Mononuclear cell (primary cell): Measurements from ENCODE around the gene TMEM101. TPM values are rescaled to one million over a fixed set of nuclear protein-coding genes. Genes with fewer than 3 reads are reported as not detected.
"Not testable (repeated sequence)": the region's sequence is repeated elsewhere in the genome, so short reads cannot be mapped to it uniquely, and the experiment has no call there.

Experiments
- H3K27me3 ChIP-seq: 2 replicates; pipeline ENCODE4 v1.6.0; 2011; ENCODE audit warnings: low read length, control low read depth; ENCODE audit not compliant: insufficient read depth
- H3K4me1 ChIP-seq: 2 replicates; pipeline ENCODE4 v1.5.1; 2011; ENCODE audit warnings: mild to moderate bottlenecking, low read length, control low read depth; ENCODE audit not compliant: insufficient read depth
- H3K4me3 ChIP-seq: 2 replicates; pipeline ENCODE4 v1.5.1; 2011; ENCODE audit warnings: mild to moderate bottlenecking, low read length, moderate library complexity
- H3K9me3 ChIP-seq: 2 replicates; pipeline ENCODE4 v1.5.1; 2011; ENCODE audit warnings: low read depth, mild to moderate bottlenecking, control low read depth, low read length
- total RNA-seq: library from RNA; depleted of rRNA; stranded (reverse); fragments of >200 nt; gene quantifications from one replicate; pipeline ENCODE4 v1.2.3, GENCODE V29; 2012

The TMEM101 gene
- total RNA-seq, 1 donor = 21.0 TPM

DNA sequence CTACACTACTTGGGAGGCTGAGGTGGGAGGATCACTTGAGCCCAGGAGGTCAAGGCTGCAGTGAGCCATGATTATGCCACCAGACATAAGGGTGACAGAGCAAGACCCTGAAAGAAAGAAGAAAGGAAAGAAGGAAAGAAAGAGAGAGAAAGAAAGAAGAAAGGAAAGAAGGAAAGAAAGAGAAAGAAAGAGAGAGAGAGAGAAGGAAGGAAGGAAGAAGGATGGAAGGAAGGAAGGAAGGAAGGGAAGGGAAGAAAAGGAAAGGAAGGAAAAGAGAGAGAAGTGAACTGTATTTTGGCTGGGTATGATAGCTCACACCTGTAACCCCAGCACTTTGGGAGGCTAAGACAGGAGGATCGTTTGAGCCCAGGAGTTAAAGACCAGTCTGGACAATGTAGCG is 36.7 kb downstream of the TMEM101 start:
- H3K4me1 ChIP-seq = no peaks in the 10 kb centered on the region
- H3K27me3 ChIP-seq = peaks cover 15% of the 10 kb centered on the region
- H3K9me3 ChIP-seq = no peaks in the 10 kb centered on the region
- no peak overlapping the region for H3K4me3 ChIP-seq

DNA sequence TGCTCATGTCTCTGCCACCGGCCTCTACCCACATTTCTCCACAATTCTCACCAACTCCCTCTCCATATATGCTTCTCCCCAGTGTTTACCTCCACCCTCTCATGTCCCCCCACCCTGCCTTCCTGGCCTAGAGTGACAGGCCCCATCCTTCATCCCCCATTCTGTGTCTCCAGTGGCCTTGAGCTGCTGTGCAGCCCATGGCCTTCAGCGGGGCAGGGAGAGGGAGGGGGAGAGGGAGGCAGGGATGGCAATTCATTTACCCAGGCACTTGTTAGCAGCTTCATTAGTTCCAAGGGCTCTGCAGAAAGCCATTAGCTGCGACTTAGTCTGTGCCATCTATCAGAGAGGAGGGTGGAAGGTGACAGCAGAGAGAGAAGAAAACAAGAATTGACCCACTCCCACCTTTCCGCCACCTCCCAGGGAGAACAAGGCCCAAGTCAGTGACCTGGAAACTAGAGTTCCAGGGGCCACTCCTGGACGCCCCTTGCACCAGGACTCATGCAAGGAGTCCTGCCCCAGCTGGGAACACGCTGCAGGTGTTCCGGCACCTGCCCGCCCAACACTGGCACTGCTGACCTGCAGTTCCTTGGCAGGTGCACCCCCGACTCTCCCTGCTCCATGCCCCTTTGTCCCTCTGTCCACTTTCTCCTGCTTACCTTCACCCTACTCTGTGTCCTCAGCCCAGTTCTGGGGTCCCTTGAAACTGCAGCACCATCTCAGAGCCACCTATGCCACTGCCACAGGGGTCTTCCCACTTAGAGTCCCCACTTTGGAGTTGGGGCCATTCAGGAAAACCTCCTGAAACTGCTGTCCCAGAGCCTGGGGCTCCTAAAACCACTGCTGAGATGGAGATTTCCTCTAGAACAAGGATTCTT is 37.6 kb downstream of the TMEM101 start:
- H3K4me1 ChIP-seq = no peaks in the 10 kb centered on the region
- peaks cover 6% of the 10 kb centered on the region for H3K27me3 ChIP-seq
- no peak overlapping the region for H3K4me3 ChIP-seq
- H3K9me3 ChIP-seq = no peaks in the 10 kb centered on the region

GRCh38 chr17:43975898-43976297 is 38.9 kb downstream of the TMEM101 start:
- Histone ChIP-seq H3K4me3 (no peak overlapping the region), H3K9me3 (no peaks in the 10 kb centered on the region), H3K4me1 (no peaks in the 10 kb centered on the region)

DNA sequence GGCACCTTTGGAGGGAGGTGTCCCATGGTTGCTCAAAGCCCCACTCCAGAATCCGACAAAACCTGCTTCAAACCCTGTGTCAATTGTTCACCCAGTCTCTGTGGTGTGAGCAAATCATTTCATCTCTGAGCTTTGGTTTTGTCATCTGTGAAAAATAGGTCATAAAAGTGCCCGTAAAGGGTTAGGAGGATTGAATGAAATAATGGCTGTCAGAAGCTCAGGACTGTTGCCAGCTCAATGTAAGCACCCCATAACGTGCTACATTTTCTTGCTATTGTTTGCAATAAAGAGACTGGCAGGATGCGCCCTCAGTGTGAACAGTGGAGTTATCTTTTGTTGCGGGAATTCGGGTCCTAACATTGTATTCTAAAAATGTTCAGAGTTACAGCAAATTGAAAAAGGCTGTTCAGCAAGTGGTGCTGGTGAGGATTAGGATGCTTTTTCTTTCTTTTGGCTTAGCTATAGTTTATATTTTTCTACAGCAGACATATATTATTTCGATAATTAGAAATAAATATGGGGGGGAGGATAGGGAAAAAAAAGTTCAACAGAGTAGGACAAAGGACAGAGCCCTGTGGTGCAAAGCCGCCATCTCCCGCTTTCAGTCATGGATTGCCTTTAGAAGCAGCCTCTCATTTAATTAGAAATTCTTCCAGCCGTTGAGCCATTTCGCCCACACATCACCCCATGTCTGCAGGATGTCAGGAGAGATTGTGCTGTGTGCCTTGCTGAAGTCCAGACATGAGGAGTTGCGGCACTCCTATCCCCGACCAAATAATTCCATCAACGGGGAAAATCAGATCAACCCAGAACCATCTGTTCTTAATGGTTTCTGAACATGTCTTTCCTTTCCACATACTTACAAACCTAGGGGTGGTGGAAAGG is 40.1 kb downstream of the TMEM101 start:
- H3K9me3 ChIP-seq = no peaks in the 10 kb centered on the region
- H3K27me3 ChIP-seq = no peaks in the 10 kb centered on the region
- no peak overlapping the region for H3K4me3 ChIP-seq
- H3K4me1 ChIP-seq = no peaks in the 10 kb centered on the region

More at GRCh38 chr17:43975898-43976297, 38.9 kb downstream of the TMEM101 start:
- H3K27me3 ChIP-seq = no peaks in the 10 kb centered on the region

DNA sequence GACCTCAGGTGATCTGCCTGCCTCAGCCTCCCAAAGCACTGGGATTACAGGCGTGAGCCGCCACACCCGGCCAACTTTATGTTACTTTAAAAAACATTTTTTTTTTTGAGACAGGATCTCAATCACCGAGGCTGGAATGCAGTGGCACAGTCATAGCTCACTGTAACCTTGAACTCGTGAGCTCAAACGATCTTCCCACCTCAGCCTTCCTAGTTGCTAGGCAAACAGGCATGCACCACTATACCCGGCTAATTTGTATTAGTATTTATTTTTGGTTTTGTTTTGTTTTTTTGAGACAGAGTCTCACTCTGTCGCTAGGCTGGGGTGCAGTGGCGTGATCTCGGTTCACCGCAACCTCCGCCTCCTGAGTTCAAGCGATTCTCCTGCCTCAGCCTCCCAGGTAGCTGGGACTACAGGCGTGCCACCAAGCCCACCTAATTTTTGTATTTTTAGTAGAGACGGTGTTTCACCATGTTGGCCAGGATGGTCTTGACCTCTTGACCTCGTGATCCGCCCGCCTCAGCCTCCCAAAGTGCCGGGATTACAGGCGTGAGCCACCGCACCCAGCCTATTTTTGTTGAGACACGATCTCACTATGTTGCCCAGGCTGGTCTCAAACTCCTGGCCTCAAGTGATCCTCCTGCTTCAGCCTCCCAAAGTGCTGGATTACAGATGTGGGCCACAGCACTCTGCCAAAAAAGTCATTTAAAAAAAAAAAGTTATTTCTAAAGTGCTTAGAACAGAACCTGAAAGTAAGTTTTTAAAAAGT is 42.1 kb downstream of the TMEM101 start:
- not testable (repeated sequence) for H3K27me3 ChIP-seq, H3K4me3 ChIP-seq, H3K9me3 ChIP-seq, H3K4me1 ChIP-seq

DNA sequence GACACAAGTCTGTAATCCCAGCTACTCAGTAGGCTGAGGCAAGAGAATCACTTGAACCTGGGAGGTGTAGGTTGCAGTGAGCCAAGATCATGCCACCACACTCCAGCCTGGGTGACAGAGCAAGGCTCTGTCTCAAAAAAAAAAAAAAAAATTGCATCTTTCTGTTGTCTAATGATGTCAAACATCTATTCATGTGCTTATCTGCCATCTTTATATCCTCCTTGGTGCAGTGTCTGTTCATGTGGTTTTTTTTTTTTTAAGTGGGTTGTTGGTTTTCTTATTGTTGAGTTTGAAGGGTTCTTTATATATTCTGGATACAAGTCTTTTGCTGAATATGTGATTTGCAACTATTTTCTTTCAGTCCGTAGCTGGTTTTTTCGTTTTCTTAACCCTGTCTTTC is 43.3 kb downstream of the TMEM101 start:
- not testable (repeated sequence) for H3K4me1 ChIP-seq, H3K4me3 ChIP-seq, H3K9me3 ChIP-seq, H3K27me3 ChIP-seq

GRCh38 chr17:43970366-43970765 is 44.4 kb downstream of the TMEM101 start:
- H3K4me3 ChIP-seq = no peak overlapping the region
- H3K27me3 ChIP-seq = no peaks in the 10 kb centered on the region
- no peaks in the 10 kb centered on the region for H3K9me3 ChIP-seq
- H3K4me1 ChIP-seq = no peaks in the 10 kb centered on the region

GRCh38 chr17:43967251-43967875 is 47.4 kb downstream of the TMEM101 start:
- no peak overlapping the region for H3K4me3 ChIP-seq
- no peaks in the 10 kb centered on the region for H3K4me1 ChIP-seq
- H3K9me3 ChIP-seq = no peaks in the 10 kb centered on the region
- no peaks in the 10 kb centered on the region for H3K27me3 ChIP-seq

DNA sequence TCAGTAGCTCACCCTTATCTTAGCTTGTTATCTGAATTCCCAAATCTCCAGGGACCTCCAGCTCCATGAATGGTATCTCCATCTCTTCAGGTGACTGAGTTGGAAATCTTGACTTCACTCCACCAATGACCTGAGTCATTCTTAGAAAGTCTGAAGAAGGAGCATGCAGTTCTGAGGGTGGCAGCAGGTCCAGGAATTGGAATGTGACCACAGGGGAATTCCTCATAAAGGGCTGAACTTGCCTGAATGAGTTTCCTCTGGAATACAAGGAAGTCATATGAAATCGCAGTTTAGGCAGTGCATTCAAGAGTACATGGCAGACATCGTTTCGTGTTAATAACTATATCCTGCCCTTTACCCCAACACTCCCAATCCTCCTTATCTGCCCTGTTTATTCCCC is 48.5 kb downstream of the TMEM101 start:
- Histone ChIP-seq H3K4me1 (no peaks in the 10 kb centered on the region), H3K4me3 (no peak overlapping the region), H3K9me3 (no peaks in the 10 kb centered on the region), H3K27me3 (no peaks in the 10 kb centered on the region)

GRCh38 chr17:43962479-43962878 is 52.3 kb downstream of the TMEM101 start:
- no peak overlapping the region for H3K4me3 ChIP-seq
- no peaks in the 10 kb centered on the region for H3K4me1 ChIP-seq
- H3K27me3 ChIP-seq = no peaks in the 10 kb centered on the region
- no peaks in the 10 kb centered on the region for H3K9me3 ChIP-seq

GRCh38 chr17:43961954-43962353 is 52.8 kb downstream of the TMEM101 start:
- no peaks in the 10 kb centered on the region for H3K4me1 ChIP-seq
- H3K4me3 ChIP-seq = no peak overlapping the region
- H3K27me3 ChIP-seq = no peaks in the 10 kb centered on the region
- H3K9me3 ChIP-seq = no peaks in the 10 kb centered on the region

DNA sequence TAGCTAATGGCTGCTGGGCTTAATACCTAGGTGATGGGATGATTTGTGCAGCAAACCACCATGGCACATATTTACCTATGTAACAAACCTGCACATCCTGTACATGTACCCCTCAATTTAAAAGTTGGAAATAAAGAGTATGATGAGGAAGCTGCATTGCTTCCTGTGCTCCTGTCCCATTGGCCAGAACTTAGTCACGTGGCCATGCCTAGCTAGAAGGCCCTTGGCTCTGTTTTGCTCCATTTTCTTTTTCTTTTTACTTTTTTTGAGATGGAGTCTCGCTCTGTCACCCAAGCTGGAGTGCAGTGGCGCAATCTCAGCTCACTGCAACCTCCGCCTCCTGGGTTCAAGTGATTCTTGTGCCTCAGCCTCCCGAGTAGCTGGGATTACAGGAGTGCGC is 53.5 kb downstream of the TMEM101 start:
- not testable (repeated sequence) for H3K4me3 ChIP-seq, H3K9me3 ChIP-seq

More for the DNA sequence above, 53.5 kb downstream of the TMEM101 start:
- H3K27me3 ChIP-seq, H3K4me1 ChIP-seq: not testable (repeated sequence)
